Middle frontal gyrus (tissue), 1 donor: ENCODE results near the gene SH3BP4.

ENCODE experiments used
- DNase-seq: peaks from one replicate; pipeline ENCODE4 v3.0.0-alpha.2; 2015; ENCODE audit warnings: low spot score; ENCODE audit errors: extremely low spot score

Gene SH3BP4, protein sequence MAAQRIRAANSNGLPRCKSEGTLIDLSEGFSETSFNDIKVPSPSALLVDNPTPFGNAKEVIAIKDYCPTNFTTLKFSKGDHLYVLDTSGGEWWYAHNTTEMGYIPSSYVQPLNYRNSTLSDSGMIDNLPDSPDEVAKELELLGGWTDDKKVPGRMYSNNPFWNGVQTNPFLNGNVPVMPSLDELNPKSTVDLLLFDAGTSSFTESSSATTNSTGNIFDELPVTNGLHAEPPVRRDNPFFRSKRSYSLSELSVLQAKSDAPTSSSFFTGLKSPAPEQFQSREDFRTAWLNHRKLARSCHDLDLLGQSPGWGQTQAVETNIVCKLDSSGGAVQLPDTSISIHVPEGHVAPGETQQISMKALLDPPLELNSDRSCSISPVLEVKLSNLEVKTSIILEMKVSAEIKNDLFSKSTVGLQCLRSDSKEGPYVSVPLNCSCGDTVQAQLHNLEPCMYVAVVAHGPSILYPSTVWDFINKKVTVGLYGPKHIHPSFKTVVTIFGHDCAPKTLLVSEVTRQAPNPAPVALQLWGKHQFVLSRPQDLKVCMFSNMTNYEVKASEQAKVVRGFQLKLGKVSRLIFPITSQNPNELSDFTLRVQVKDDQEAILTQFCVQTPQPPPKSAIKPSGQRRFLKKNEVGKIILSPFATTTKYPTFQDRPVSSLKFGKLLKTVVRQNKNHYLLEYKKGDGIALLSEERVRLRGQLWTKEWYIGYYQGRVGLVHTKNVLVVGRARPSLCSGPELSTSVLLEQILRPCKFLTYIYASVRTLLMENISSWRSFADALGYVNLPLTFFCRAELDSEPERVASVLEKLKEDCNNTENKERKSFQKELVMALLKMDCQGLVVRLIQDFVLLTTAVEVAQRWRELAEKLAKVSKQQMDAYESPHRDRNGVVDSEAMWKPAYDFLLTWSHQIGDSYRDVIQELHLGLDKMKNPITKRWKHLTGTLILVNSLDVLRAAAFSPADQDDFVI

GRCh38 chr2:234951664-234952269, at the start of gene SH3BP4:
TSS of gene SH3BP4 (plus strand) at chr2:234952017. CDS start at chr2:235035003, 82,986 bp downstream.
- DNase-seq: no peak

GRCh38 chr2:234904785-234905184, 47.0 kb upstream of the SH3BP4 start:
- no peak for DNase-seq

DNA sequence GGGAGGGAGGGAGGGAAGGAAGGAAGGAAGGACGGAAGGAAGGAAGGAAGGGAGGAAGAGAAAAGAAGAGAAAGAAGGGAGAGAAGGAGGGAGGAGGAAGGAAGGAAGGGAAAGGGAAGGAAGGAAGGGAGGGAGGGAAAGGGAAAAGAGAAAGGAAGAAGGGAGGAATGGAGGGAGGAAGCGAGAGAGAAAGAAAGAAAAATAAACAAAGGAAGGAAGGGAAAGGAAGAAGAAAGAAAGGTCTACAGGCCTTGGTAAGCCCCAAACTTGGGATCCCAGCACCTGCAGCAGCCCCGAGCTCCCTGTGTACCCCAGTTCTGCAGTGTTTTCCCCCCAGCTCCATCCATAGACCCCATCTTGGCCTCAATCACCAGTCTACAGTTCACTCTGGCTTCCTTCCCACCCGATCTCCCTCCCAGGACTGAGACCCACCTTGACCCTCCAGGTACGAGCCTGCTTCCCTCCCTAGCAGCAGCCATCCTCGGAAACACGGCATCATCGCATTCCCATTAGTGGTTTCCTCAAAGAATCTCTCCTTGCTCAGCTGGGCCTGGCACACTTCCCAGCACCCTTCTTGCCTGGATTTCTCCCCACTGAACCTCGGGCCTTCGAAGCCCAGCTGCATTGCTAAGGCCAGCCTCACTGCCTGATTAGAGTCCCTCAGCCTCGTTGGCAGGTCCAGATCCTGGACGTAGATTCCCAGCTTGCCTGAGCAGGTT, 46.1 kb upstream of the SH3BP4 start:
- no peak for DNase-seq

GRCh38 chr2:234910186-234910679, 41.6 kb upstream of the SH3BP4 start:
- DNase-seq: no peak

DNA sequence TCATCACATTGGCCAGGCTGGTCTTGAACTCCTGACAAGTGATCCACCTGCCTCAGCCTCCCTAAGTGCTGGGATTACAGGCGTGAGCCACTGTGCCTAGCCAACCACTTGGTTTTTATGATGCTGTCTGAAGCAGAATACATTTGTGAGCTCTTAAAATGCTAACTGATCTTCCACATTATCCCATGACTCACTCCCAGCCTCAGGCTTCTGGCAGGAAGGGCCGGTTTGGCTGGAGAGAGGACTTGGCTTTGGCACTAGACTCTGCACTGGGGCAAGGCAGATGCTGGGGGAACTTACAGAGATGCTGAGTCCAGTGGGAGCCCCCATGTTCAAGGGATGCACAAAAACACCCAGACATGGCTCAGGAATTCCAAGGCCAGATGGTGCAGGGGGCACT, 40.5 kb upstream of the SH3BP4 start:
- DNase-seq: no peak

DNA sequence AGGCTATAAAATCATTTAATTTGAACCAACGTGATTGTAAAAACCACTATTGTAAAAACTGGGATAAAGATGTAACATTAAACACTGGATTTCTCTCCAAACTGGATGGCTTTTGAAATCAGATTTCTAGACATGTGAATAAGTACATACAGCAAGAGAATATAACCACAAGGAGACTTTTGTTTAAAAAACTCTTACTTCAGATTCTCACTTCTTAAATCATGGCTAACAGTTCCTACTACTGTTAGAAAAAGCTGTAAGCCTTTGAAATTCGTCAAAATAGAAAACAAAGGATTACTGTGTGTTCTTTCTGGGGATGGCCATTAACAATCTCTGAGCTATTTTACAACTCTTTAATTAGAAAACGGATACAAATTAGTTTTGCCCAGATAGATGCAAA, 39.4 kb upstream of the SH3BP4 start:
- DNase-seq: no peak

DNA sequence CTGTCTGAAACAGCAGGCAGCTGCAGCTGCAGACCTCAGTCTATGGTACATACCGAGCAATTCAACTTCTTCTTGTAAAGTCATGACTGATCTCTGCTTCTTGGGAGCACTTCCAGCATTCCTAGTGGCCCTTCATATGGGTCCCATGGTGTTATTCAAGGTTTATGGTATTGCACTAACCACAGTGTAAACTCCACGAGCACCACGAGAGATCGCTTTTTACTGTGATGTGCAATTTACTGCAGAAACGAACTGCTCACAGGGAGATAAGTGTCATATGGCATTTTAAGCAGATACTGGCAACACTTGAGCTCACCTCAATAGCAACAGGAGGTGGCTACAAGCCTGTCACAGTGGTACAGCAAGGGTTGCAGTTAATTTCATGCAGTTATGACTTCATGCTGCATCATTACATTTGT, 38.6 kb upstream of the SH3BP4 start:
- no peak for DNase-seq

GRCh38 chr2:234914371-234915154, 37.3 kb upstream of the SH3BP4 start:
- peak; percentile 29 for DNase-seq

GRCh38 chr2:234916674-234917073, 35.1 kb upstream of the SH3BP4 start:
- no peak for DNase-seq

GRCh38 chr2:234917211-234917975, 34.4 kb upstream of the SH3BP4 start:
- no peak for DNase-seq

DNA sequence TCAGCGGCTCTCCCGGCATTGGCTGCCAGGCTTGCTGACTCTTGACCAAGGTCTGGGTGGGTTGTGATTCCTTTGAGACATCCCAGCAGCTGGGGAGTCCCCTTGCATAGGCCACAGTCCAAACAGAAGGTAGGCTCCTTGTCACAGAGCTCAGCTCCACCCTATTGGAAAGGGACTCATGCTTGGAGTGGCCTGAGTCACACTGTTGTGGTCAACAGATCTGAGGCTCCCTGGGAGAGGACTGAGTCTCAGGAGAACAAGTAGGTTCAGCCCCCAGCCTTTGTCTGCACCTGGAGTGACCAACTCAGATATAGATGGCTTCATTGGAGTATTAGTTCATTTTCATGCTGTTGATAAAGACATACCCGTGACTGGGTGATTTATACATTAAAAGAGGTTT, 32.1 kb upstream of the SH3BP4 start:
- DNase-seq: no peak

- DNase-seq: no peak
Measured at GRCh38 chr2:234920836-234921235, 31.0 kb upstream of the SH3BP4 start.

DNA sequence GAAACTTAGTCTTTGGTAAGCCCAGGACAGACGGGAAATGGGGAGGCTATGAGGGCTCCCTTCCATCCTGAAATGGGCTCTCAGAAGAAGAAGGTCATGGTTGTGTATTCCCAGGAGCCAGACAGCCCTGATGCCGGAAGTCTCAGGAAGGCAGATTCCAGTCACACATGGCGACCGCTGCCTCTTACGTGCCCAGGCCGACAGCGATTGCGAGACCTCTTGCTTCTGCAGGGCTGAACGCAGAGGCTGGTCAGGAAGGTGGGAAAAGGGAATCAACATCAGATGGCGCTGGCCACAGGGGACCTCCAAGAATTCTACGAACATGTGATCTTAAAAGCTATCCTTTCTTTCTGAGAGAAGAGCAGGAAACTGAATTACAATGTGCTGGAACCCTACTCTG, 22.8 kb upstream of the SH3BP4 start:
- no peak for DNase-seq

- no peak for DNase-seq
Measured at GRCh38 chr2:234930397-234930796, 21.4 kb upstream of the SH3BP4 start.

DNA sequence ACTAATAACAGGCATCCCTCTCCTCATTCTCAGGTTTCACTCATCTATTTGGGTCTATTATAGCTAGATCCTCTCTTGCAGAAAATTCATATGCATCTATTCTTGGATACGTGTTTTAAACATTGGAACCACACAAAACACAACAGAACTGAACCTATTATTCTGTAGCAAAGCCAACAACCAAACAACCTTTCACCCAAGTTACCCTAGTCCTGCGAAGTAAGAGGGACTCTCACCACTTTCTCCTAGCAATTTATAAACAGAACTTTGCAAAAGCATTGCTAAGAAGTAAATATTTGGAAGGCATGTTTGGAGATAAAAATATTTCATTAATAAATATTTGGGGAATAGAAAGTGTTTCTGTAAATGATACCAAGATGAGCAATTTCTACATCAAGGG, 20.4 kb upstream of the SH3BP4 start:
- DNase-seq: no peak

GRCh38 chr2:234932591-234933168, 19.1 kb upstream of the SH3BP4 start:
- no peak for DNase-seq

DNA sequence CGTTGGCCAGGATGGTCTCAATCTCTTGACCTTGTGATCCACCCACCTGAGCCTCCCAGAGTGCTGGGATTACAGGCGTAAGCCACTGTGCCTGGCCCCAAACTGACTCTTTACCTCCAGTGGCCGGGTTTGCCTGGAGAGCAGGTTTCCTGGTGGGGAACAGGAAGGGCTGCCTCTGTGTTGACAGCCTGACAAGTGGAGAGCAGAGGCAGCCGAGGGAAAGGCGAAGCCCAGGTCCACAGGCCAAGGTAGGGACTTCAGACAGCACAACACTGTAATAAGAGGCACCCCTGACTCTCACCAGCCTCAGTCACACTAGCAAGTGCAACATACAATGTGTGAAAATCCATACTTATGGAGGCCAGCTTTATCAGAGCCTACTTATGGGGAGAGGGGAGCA, 16.5 kb upstream of the SH3BP4 start:
- no peak for DNase-seq

DNA sequence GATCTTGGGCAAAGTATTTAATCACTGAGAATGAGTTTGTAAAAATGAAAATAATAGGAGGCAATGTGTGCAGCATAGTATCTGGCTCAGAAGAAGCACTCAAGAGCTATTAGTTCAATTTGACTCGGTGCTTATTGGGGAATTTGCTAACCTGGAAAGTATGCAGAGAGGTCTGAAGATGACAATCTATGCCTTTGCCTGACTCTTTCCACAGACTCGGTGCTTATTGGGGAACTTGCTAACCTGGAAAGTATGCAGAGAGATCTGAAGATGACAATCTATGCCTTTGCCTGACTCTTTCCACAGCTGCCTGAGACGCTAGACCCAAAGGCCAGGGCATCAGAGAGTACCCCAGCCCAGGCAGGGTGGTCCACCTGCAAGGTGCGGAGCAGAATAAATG, 12.2 kb upstream of the SH3BP4 start:
- DNase-seq: no peak

DNA sequence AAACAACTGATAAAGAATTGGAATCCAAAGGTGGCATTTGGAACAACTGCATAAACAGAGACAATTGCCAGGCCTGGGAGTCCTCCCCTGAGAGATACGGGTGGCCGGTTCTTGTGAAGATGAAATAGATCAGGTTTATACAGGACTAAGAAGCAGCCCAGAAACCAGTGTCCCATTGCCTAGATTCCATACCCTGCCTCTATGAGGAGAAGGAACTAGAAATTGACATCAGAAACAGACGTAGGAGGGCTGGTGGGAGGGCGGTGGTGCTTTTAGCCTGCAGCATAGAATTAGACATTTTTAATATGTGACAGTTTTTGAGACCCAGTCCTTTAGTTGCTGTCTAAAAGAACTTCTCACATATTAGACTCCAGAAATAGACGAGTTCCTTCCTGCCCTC, 11.8 kb upstream of the SH3BP4 start:
- DNase-seq: no peak
